H1 (cell line): ENCODE measurements around the gene DISC1. TPM values are rescaled to one million over a fixed set of nuclear protein-coding genes. Genes with fewer than 3 reads are reported as not detected.

Experiments
- CTCF ChIA-PET: fragments of 300-600 bp; sonication (Branson Sonifier 250); formaldehyde crosslinking; loops from one replicate; lab custom pipeline; 2021; ENCODE audit not compliant: partially characterized antibody; lab: Charles Lee
- POLR2A ChIA-PET: fragments of 300-600 bp; sonication (Branson Sonifier 250); formaldehyde crosslinking; loops from one replicate; lab custom pipeline; 2021; ENCODE audit warnings: inconsistent platforms; ENCODE audit not compliant: partially characterized antibody; lab: Charles Lee
- DNase-seq, 2 experiments: peaks; one replicate each; pipeline versions ENCODE4 v3.0.0 to v3.0.0-alpha.2; 2010 to 2022; ENCODE audit warnings: low spot score in 2 of 2, low read depth in 1 of 2, mixed read lengths in 1 of 2
- FAIRE-seq: peaks from 2 replicates; lab custom pipeline; 2011; peaks lifted over from hg19 to GRCh38; lab: Jason Lieb, UNC
- H2AFZ ChIP-seq: 2 replicates; pipeline ENCODE4 v1.8.1; 2012; ENCODE audit warnings: low read length, inconsistent platforms
- H2AK5ac ChIP-seq: 2 replicates; pipeline ENCODE4 v1.6.1; 2013; ENCODE audit warnings: low read depth, low read length
- H2BK120ac ChIP-seq: replicated peaks from 2 replicates; pipeline ENCODE3; 2013; ENCODE audit warnings: low read depth, low read length, inconsistent platforms
- H2BK12ac ChIP-seq: 2 replicates; pipeline ENCODE4 v1.6.1; 2013; ENCODE audit warnings: low read depth, low read length
- H2BK15ac ChIP-seq: 2 replicates; pipeline ENCODE4 v1.6.1; 2013; ENCODE audit warnings: low read length
- H2BK20ac ChIP-seq: 2 replicates; pipeline ENCODE4 v1.6.1; 2013; ENCODE audit warnings: low read length
- H2BK5ac ChIP-seq: 2 replicates; pipeline ENCODE4 v1.6.1; 2013; ENCODE audit warnings: low read depth, low read length
- H3K14ac ChIP-seq: 2 replicates; pipeline ENCODE4 v1.6.1; 2013; ENCODE audit warnings: inconsistent platforms; ENCODE audit not compliant: insufficient read length
- H3K18ac ChIP-seq: 2 replicates; pipeline ENCODE4 v1.6.1; 2013; ENCODE audit warnings: low read length; ENCODE audit errors: extremely low read depth
- H3K23ac ChIP-seq: 2 replicates; pipeline ENCODE4 v1.6.1; 2013; ENCODE audit warnings: inconsistent platforms; ENCODE audit not compliant: insufficient read length
- H3K23me2 ChIP-seq: 2 replicates; pipeline ENCODE4 v1.6.1; 2013; ENCODE audit warnings: low read depth, low read length
- H3K27ac ChIP-seq: 2 replicates; pipeline ENCODE4 v1.6.1; 2011; ENCODE audit warnings: low read depth, low read length, inconsistent platforms
- H3K27me3 ChIP-seq, 4 experiments: replicated peaks in 1 of 4; 1 replicate in 1 of 4; 2 replicates in 3 of 4; pipeline versions ENCODE4 v1.6.1 to v1.8.1; 2011 to 2013; ENCODE audit warnings: low read length in 3 of 4, mild to moderate bottlenecking in 3 of 4, inconsistent platforms in 2 of 4, mixed read lengths in 2 of 4, moderate library complexity in 1 of 4; ENCODE audit not compliant: control insufficient read depth in 3 of 4, insufficient read depth in 3 of 4; ENCODE audit errors: extremely low read depth in 1 of 4
- H3K36me3 ChIP-seq, 4 experiments: 2 replicates each; pipeline versions ENCODE4 v1.6.1 to v1.8.1; 2011 to 2013; ENCODE audit warnings: mild to moderate bottlenecking in 4 of 4, low read length in 3 of 4, moderate library complexity in 2 of 4, control low read depth in 1 of 4, inconsistent platforms in 1 of 4; ENCODE audit not compliant: insufficient read depth in 4 of 4, control insufficient read depth in 2 of 4
- H3K4ac ChIP-seq: replicated peaks from 2 replicates; pipeline ENCODE3; 2013; ENCODE audit warnings: low read length, low read depth, mixed read lengths, inconsistent platforms; ENCODE audit not compliant: insufficient read length
- H3K4me1 ChIP-seq, 4 experiments: replicated peaks in 1 of 4; 1 replicate in 1 of 4; 2 replicates in 3 of 4; pipeline versions ENCODE4 v1.6.1 to v1.8.1; 2011 to 2013; ENCODE audit warnings: low read length in 3 of 4, inconsistent platforms in 2 of 4, mixed read lengths in 1 of 4; ENCODE audit not compliant: insufficient read depth in 4 of 4, control insufficient read depth in 3 of 4
- H3K4me2 ChIP-seq, 2 experiments: 2 replicates each; pipeline versions ENCODE4 v1.6.1 to v1.8.1; 2011 to 2013; ENCODE audit warnings: low read depth in 2 of 2, low read length in 2 of 2, control low read depth in 1 of 2, inconsistent platforms in 1 of 2, mild to moderate bottlenecking in 1 of 2; ENCODE audit not compliant: insufficient read depth in 1 of 2
- H3K4me3 ChIP-seq, 4 experiments: fragments of 200-600, 300-600 bp in 1 of 4; sonication (generic), shearing (Covaris generic), sonication (Bioruptor Twin) in 1 of 4; 2 replicates each; pipeline versions ENCODE4 v1.5.1 to v1.8.1; 2011 to 2016; ENCODE audit warnings: low read length in 4 of 4, low read depth in 3 of 4, control low read depth in 2 of 4, inconsistent platforms in 2 of 4, mild to moderate bottlenecking in 2 of 4, mixed read lengths in 1 of 4, moderate library complexity in 1 of 4; ENCODE audit not compliant: insufficient read depth in 2 of 4; ENCODE audit errors: extremely low read depth in 1 of 4
- H3K56ac ChIP-seq: replicated peaks from 2 replicates; pipeline ENCODE3; 2013; ENCODE audit warnings: low read depth, mild to moderate bottlenecking, mixed read lengths, low read length, inconsistent platforms; ENCODE audit not compliant: insufficient read length
- H3K79me1 ChIP-seq: 2 replicates; pipeline ENCODE4 v1.6.1; 2013; ENCODE audit warnings: low read depth, low read length, control low read depth
- H3K79me2 ChIP-seq, 2 experiments: 2 replicates each; pipeline versions ENCODE4 v1.6.1 to v1.8.1; 2012 to 2013; ENCODE audit warnings: low read length in 2 of 2, mild to moderate bottlenecking in 2 of 2, inconsistent platforms in 1 of 2; ENCODE audit not compliant: insufficient read depth in 2 of 2, control insufficient read depth in 1 of 2
- H3K9ac ChIP-seq, 4 experiments: replicated peaks in 1 of 4; 1 replicate in 1 of 4; 2 replicates in 3 of 4; pipeline versions ENCODE4 v1.6.1 to v1.8.1; 2011 to 2013; ENCODE audit warnings: low read depth in 3 of 4, low read length in 3 of 4, control low read depth in 2 of 4, mild to moderate bottlenecking in 2 of 4, moderate library complexity in 2 of 4, inconsistent platforms in 1 of 4; ENCODE audit errors: extremely low read depth in 1 of 4
- H3K9me3 ChIP-seq, 2 experiments: 2 replicates each; pipeline versions ENCODE4 v1.6.1 to v1.8.1; 2012 to 2013; ENCODE audit warnings: mild to moderate bottlenecking in 2 of 2, moderate library complexity in 2 of 2, control low read depth in 1 of 2, inconsistent platforms in 1 of 2, low read depth in 1 of 2, low read length in 1 of 2, mixed read lengths in 1 of 2; ENCODE audit not compliant: insufficient read depth in 2 of 2
- H4K20me1 ChIP-seq, 2 experiments: replicated peaks in 1 of 2; 2 replicates each; pipeline versions ENCODE3 to v1.8.1; 2011 to 2013; ENCODE audit warnings: inconsistent platforms in 2 of 2, low read length in 2 of 2, mild to moderate bottlenecking in 1 of 2; ENCODE audit not compliant: insufficient read depth in 2 of 2, control insufficient read depth in 1 of 2
- H4K5ac ChIP-seq: 2 replicates; pipeline ENCODE4 v1.6.1; 2013; ENCODE audit warnings: low read length, low read depth, mixed read lengths, inconsistent platforms; ENCODE audit not compliant: insufficient read length
- H4K8ac ChIP-seq: 2 replicates; pipeline ENCODE4 v1.8.0; 2013; ENCODE audit warnings: mild to moderate bottlenecking, moderate library complexity, low read length, inconsistent platforms; ENCODE audit not compliant: insufficient read depth; ENCODE audit errors: extremely low read depth
- H4K91ac ChIP-seq: replicated peaks from 2 replicates; pipeline ENCODE3; 2013; ENCODE audit warnings: low read length, mixed read lengths, inconsistent platforms; ENCODE audit not compliant: insufficient read length
- BRCA1 ChIP-seq: IDR thresholded peaks from 2 replicates; pipeline ENCODE4 v1.6.1; 2012; ENCODE audit warnings: low read depth, low read length, improper control_type of control experiment
- CHD2 ChIP-seq: IDR thresholded peaks from 2 replicates; pipeline ENCODE4 v1.6.1; 2012; ENCODE audit warnings: low read length, improper control_type of control experiment
- EGR1 ChIP-seq: IDR thresholded peaks from 2 replicates; pipeline ENCODE4 v1.6.1; 2011; ENCODE audit warnings: low read depth, low read length, borderline replicate concordance
- HDAC2 ChIP-seq, 2 experiments: fragments of 300-600 bp in 1 of 2; sonication (generic) in 1 of 2; IDR thresholded peaks; 2 replicates each; pipeline ENCODE4 v1.6.1; 2011 to 2012; ENCODE audit warnings: low read depth in 2 of 2, low read length in 2 of 2, mild to moderate bottlenecking in 2 of 2, moderate library complexity in 2 of 2, borderline replicate concordance in 1 of 2, inconsistent platforms in 1 of 2
- JUND ChIP-seq: IDR thresholded peaks from 2 replicates; pipeline ENCODE4 v1.6.1; 2011; ENCODE audit warnings: mild to moderate bottlenecking, improper control_type of control experiment, low read length
- KDM1A ChIP-seq: fragments of 200-600, 300-600 bp; sonication (generic); IDR thresholded peaks from 2 replicates; pipeline ENCODE4 v1.7.1; 2016; ENCODE audit warnings: mild to moderate bottlenecking, low read length, borderline replicate concordance
- NANOG ChIP-seq: IDR thresholded peaks from 2 replicates; pipeline ENCODE4 v1.6.1; 2011; ENCODE audit warnings: low read length, low read depth, mild to moderate bottlenecking, inconsistent platforms; ENCODE audit not compliant: insufficient read depth, poor library complexity, severe bottlenecking
- POU5F1 ChIP-seq: IDR thresholded peaks from 2 replicates; pipeline ENCODE4 v1.6.1; 2011; ENCODE audit warnings: low read depth, mild to moderate bottlenecking, low read length, moderate library complexity
- RBBP5 ChIP-seq: IDR thresholded peaks from 2 replicates; pipeline ENCODE4 v1.7.1; 2012; ENCODE audit warnings: low read depth, mild to moderate bottlenecking, inconsistent platforms, low read length, moderate library complexity, borderline replicate concordance
- SIN3A ChIP-seq, 2 experiments: IDR thresholded peaks in 1 of 2; conservative IDR thresholded peaks in 1 of 2; 2 replicates each; pipeline ENCODE4 v1.6.1; 2011 to 2012; ENCODE audit warnings: low read length in 2 of 2, improper control_type of control experiment in 1 of 2, low read depth in 1 of 2, mild to moderate bottlenecking in 1 of 2
- SRF ChIP-seq: IDR thresholded peaks from 2 replicates; pipeline ENCODE4 v1.6.1; 2011; ENCODE audit warnings: mild to moderate bottlenecking, low read depth, low read length, moderate library complexity
- WGBS, 2 experiments: shearing (Covaris generic) in 1 of 2; methylation state at CpG; one replicate each; pipeline versions ENCODE4 v1.1.6 to v1.1.7; 2013 to 2015; ENCODE audit warnings: low lambda C conversion rate in 2 of 2, mixed read lengths in 2 of 2, inconsistent platforms in 1 of 2, low coverage in 1 of 2, missing lambda C conversion rate in 1 of 2; ENCODE audit not compliant: insufficient replicate concordance in 2 of 2, insufficient coverage in 1 of 2, insufficient read length in 1 of 2; ENCODE audit errors: extremely low coverage in 1 of 2, missing lambda C conversion rate in 1 of 2; 5-methylcytosine and 5-hydroxymethylcytosine counted together
- polyA plus RNA-seq, 7 experiments: library from polyadenylated mRNA; depleted of rRNA in 3 of 7; stranded (reverse) in 5 of 7; unstranded in 2 of 7; fragments of >200 nt in 5 of 7; fragments of 200-250 nt in 2 of 7; gene quantifications; 1 replicate in 5 of 7; 2 replicates in 1 of 7; 4 replicates in 1 of 7; pipeline versions ENCODE4 v1.2.1 to v1.2.3, GENCODE V29; 2011 to 2013; ENCODE audit warnings: missing spikeins in 2 of 7, mixed read lengths in 2 of 7
- total RNA-seq: library from RNA; stranded (reverse); fragmentation: NEBNext Ultra II Directional; extraction: Animal tissue kit (Norgen Biotek cat#: 25700); gene quantifications from 2 replicates; pipeline ENCODE4 v1.2.1, GENCODE V29; 2021
- TF ChIP-seq, protein P1 (sequence below), 3 experiments: IDR thresholded peaks; 1 replicate in 2 of 3; 2 replicates in 1 of 3; pipeline versions ENCODE4 v1.5.1 to v1.6.1; 2011; ENCODE audit warnings: low read length in 3 of 3, mild to moderate bottlenecking in 3 of 3, inconsistent platforms in 2 of 3, low read depth in 1 of 3, moderate library complexity in 1 of 3; ENCODE audit not compliant: insufficient read depth in 1 of 3; ENCODE audit errors: control extremely low read depth in 1 of 3

Gene DISC1
- total and polyA plus RNA-seq, 2 of the 8 experiments (the other 6 are each of a cell fraction or from before 2014, with no cell fraction given) = 1.1 to 3.5 TPM

DNA sequence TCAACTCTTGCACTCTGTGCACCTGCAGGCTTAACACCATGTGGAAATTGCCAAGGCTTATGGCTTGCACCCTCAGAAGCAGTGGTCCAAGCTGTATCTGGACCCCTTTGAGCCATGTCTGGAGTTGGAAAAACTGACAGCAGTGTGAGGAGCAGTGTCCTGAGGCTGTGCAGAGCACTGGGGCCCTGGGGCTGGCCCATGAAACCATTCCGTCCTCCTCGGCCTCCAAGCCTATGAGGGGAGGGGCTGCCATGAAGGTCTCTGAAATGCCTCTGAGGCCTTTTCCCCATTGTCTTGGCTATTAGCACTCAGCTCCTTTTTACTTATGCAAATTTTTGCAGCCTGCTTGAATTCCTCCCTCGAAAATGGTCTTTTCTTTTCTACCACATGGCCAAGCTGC is 126.7 kb downstream of the DISC1 start:
- Histone ChIP-seq H3K79me1 (no peaks in the 10 kb centered on the region), H3K4me1 (no peaks in the 10 kb centered on the region), H2BK15ac (no peak overlapping the region), H2AFZ (no peak overlapping the region), H3K9ac (no peak overlapping the region), H3K4ac (no peak overlapping the region), H2BK5ac (no peak overlapping the region), H4K20me1 (no peaks in the 10 kb centered on the region), H3K27ac (no peak overlapping the region), H3K4me3 (no peak overlapping the region), H3K56ac (no peak overlapping the region), H4K8ac (no peak overlapping the region), H4K5ac (no peak overlapping the region), H3K36me3 (peaks cover 0 to 2% (median 0%) of the 10 kb centered on the region in 4 experiments; a peak in 1 of 8 replicates), H2BK120ac (no peak overlapping the region), H2AK5ac (no peak overlapping the region), H3K14ac (no peak overlapping the region), H3K4me2 (no peak overlapping the region), H3K27me3 (no peaks in the 10 kb centered on the region; a peak in 1 of 7 replicates), H3K23me2 (no peaks in the 10 kb centered on the region), H2BK12ac (no peak overlapping the region), H4K91ac (no peak overlapping the region), H3K9me3 (peaks cover 16 to 21% of the 10 kb centered on the region in 2 experiments), H3K18ac (no peak overlapping the region), H3K23ac (no peak overlapping the region), H2BK20ac (no peak overlapping the region), H3K79me2 (no peaks in the 10 kb centered on the region)
- FAIRE-seq (no peak), DNase-seq (no peak)
- 86% methylated on average over 3 of the region's 3 CpGs; no CpG with 5 or more reads in 1 of the 2 experiments for WGBS, 2 experiments
- ChIA-PET POLR2A (no interaction called here), CTCF (no interaction called here)
- TF ChIP-seq RBBP5 = no peak
- no peak for TF ChIP-seq HDAC2 (IDR thresholded peaks at IDR 0.05; ENCODE audit: borderline replicate concordance in 1 of 2, low read depth in 2 of 2, low read length in 2 of 2)
- TF ChIP-seq POU5F1 = no peak
- TF ChIP-seq SRF = no peak
- TF ChIP-seq EGR1 = no peak
- TF ChIP-seq KDM1A = no peak
- TF ChIP-seq JUND = no peak
- no peak for TF ChIP-seq BRCA1
- no peak for TF ChIP-seq CHD2
- no peak for TF ChIP-seq NANOG
- TF ChIP-seq, protein P1, sequence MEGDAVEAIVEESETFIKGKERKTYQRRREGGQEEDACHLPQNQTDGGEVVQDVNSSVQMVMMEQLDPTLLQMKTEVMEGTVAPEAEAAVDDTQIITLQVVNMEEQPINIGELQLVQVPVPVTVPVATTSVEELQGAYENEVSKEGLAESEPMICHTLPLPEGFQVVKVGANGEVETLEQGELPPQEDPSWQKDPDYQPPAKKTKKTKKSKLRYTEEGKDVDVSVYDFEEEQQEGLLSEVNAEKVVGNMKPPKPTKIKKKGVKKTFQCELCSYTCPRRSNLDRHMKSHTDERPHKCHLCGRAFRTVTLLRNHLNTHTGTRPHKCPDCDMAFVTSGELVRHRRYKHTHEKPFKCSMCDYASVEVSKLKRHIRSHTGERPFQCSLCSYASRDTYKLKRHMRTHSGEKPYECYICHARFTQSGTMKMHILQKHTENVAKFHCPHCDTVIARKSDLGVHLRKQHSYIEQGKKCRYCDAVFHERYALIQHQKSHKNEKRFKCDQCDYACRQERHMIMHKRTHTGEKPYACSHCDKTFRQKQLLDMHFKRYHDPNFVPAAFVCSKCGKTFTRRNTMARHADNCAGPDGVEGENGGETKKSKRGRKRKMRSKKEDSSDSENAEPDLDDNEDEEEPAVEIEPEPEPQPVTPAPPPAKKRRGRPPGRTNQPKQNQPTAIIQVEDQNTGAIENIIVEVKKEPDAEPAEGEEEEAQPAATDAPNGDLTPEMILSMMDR (IDR thresholded peaks at IDR 0.05; ENCODE audit: control extremely low read depth in 1 of 3, insufficient read depth in 1 of 3, low read depth in 1 of 3, low read length in 3 of 3) = no peak
- no peak for TF ChIP-seq SIN3A (conservative IDR thresholded peaks at IDR 0.05 in 1 of 2, IDR thresholded peaks at IDR 0.05 in 1 of 2; ENCODE audit: low read depth in 1 of 2, low read length in 2 of 2)
